Middle frontal gyrus (tissue), 1 donor: ENCODE data around the gene SLC12A4.
"Not testable (repeated sequence)": the region's sequence is repeated elsewhere in the genome, so short reads cannot be mapped to it uniquely, and the experiment has no call there.

ENCODE experiments used
- DNase-seq: peaks from one replicate; pipeline ENCODE4 v3.0.0-alpha.2; 2015; ENCODE audit warnings: low spot score; ENCODE audit errors: extremely low spot score

The SLC12A4 gene

GRCh38 chr16:67928147-67928546 lies 40.3 kb downstream of the SLC12A4 start:
- no peak for DNase-seq

- no peak for DNase-seq
These were observed 41.1 kb downstream of the SLC12A4 start for GRCh38 chr16:67927131-67927941.

- no peak for DNase-seq
These were observed 42.2 kb downstream of the SLC12A4 start for GRCh38 chr16:67926181-67926750.

- no peak for DNase-seq
These were observed 44.1 kb downstream of the SLC12A4 start for GRCh38 chr16:67924140-67924906.

- no peak for DNase-seq
These were observed 44.9 kb downstream of the SLC12A4 start for GRCh38 chr16:67923414-67924116.

GRCh38 chr16:67922740-67923139 lies 45.7 kb downstream of the SLC12A4 start:
- no peak for DNase-seq

GRCh38 chr16:67922221-67922620 lies 46.2 kb downstream of the SLC12A4 start:
- DNase-seq = no peak

GRCh38 chr16:67919622-67920221 lies 48.7 kb downstream of the SLC12A4 start:
- no peak for DNase-seq

GRCh38 chr16:67917852-67918236 lies 50.6 kb downstream of the SLC12A4 start:
- DNase-seq = no peak

GRCh38 chr16:67917140-67917851 lies 51.1 kb downstream of the SLC12A4 start:
- no peak for DNase-seq

GRCh38 chr16:67915831-67916723 lies 52.4 kb downstream of the SLC12A4 start:
- no peak for DNase-seq

GRCh38 chr16:67915496-67915769 lies 53.0 kb downstream of the SLC12A4 start:
- not testable (repeated sequence) for DNase-seq

- no peak for DNase-seq
These were observed 53.5 kb downstream of the SLC12A4 start for GRCh38 chr16:67914758-67915495.

- DNase-seq = peak; percentile 62
These were observed 58.3 kb downstream of the SLC12A4 start for GRCh38 chr16:67910158-67910557.

- DNase-seq = no peak
These were observed 59.2 kb downstream of the SLC12A4 start for GRCh38 chr16:67909056-67909742.

GRCh38 chr16:67907397-67908180 lies 60.8 kb downstream of the SLC12A4 start:
- DNase-seq = no peak

GRCh38 chr16:67902831-67903230 lies 65.6 kb downstream of the SLC12A4 start:
- DNase-seq = no peak

GRCh38 chr16:67901734-67902133 lies 66.7 kb downstream of the SLC12A4 start:
- no peak for DNase-seq
